NCI-H524 (cell line): ENCODE data around the gene HOGA1.
"Not testable (repeated sequence)": the region's sequence is repeated elsewhere in the genome, so short reads cannot be mapped to it uniquely, and the experiment has no call there.

Experiments used
- DNase-seq, 2 experiments: peaks; one replicate each; lab custom pipeline; 2025; lab: John Stamatoyannopoulos, UW

Gene HOGA1

GRCh38 chr10:97649405-97649750 is 65.2 kb downstream of the HOGA1 start:
- DNase-seq: not testable (repeated sequence)

- no peak for DNase-seq
Measured at GRCh38 chr10:97650726-97651125, 66.5 kb downstream of the HOGA1 start.

- DNase-seq: no peak
Measured at GRCh38 chr10:97651773-97652172, 67.6 kb downstream of the HOGA1 start.

GRCh38 chr10:97656777-97657176 is 72.6 kb downstream of the HOGA1 start:
- no peak for DNase-seq

- DNase-seq: no peak
Measured at GRCh38 chr10:97659589-97659988, 75.4 kb downstream of the HOGA1 start.
